GM19324 (cell line): ENCODE results near the gene GALNT12.
A peak's percentile ranks its signal among the peaks of the same experiment; 100 is the strongest.

ENCODE experiments used
- ATAC-seq: cut with Tn5 transposase; IDR thresholded peaks from one replicate; pipeline ENCODE4 v1.9.1; 2021; ENCODE audit warnings: mild to moderate bottlenecking, moderate library complexity; ENCODE audit not compliant: unreplicated experiment, low FRiP score

Gene GALNT12

GRCh38 chr9:98830554-98830953 lies 23.1 kb downstream of the GALNT12 start:
- ATAC-seq, result no peak

DNA sequence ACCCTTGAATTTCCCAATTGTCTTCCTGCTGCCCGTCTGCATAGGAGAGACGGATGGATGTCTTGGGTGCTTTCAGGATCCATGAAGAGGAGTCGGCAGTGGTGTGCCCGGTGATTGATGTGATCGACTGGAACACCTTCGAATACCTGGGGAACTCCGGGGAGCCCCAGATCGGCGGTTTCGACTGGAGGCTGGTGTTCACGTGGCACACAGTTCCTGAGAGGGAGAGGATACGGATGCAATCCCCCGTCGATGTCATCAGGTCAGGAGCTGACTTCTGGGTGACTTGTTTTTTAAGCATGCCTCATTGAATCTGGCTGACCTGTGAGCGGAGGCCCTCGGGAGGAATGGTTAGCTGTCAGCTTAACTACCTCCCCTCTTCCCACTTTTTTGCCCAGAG lies 24.2 kb downstream of the GALNT12 start:
- no peak for ATAC-seq

DNA sequence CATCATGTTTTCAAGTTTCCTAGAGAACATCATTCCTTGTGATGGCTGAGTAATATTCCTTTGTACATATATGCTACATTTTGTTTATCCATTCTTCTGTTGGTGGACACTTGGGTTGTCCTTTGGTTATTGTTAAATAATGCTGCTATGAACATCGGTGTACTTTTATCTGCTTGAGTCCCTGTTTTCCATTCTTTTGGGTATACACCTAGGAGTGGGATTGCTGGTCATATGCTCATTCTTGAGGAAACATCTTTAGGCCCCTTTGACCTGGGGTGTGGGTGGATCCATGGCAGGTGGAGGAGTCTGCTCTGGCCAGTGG lies 25.3 kb downstream of the GALNT12 start:
- no peak for ATAC-seq

- ATAC-seq, result no peak
Measured at GRCh38 chr9:98833090-98833956, 25.9 kb downstream of the GALNT12 start.

- ATAC-seq, result no peak
Measured at GRCh38 chr9:98834386-98834785, 26.9 kb downstream of the GALNT12 start.

DNA sequence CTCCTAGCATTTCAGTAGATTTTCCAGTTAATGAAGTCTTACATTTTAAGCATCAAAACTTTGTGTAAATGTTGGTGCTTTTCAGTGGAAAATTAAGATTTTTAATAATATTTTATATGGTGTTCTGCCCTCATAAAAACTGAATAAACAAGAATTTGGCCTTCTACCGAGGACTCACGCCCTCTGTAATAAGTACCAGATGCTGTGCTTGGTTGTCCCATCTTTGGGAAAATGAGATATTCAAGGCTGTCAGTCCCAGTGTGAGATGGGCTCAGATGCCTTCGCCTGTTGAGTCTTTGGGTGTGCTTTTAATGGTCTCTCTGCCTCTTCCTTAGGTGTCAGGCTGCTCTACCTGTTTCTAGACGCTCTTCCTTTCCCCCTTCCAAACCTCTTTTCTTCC lies 28.7 kb downstream of the GALNT12 start:
- no peak for ATAC-seq

GRCh38 chr9:98837516-98837915 lies 30.0 kb downstream of the GALNT12 start:
- ATAC-seq, result no peak

DNA sequence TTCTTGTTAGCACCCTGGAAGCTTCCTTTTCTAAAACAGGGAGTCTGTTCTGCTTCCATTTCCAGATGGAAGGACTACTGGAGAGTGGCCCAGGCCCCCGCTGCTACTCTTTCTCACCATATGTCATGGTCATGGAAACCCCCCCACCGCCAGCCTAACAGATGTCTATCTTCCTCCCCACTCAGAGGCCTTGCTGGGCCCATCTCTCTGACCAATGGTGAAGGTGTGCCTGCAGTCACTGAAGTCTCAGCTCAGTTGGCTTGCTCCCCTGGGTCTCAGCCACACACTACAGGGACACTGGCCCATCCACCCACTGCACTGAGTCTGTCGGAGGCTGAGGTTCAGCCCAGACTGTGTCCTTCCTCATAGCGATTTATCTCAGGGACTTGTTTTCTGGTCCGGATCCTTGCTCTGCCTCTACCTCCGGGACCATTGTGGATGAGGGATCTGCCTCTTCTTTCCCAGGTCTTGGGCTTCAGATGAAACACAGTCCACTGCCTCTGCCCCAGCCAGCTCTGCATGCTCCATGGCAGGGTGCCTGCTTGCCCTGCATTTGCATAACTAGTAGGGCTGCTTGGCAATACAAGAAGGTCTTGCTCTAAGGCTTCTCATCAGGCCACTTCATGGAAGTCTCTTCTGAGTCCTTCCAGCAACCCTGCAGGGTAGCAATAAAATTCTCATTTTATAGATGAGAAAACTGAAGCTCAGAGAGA lies 30.8 kb downstream of the GALNT12 start:
- no peak for ATAC-seq

- no peak for ATAC-seq
Measured at GRCh38 chr9:98838868-98839565, 31.5 kb downstream of the GALNT12 start.

- ATAC-seq, result no peak
Measured at GRCh38 chr9:98839724-98840123, 32.3 kb downstream of the GALNT12 start.

- ATAC-seq, result no peak
Measured at GRCh38 chr9:98842510-98842909, 35.0 kb downstream of the GALNT12 start.

- ATAC-seq, result no peak
Measured at GRCh38 chr9:98846081-98846480, 38.6 kb downstream of the GALNT12 start.

DNA sequence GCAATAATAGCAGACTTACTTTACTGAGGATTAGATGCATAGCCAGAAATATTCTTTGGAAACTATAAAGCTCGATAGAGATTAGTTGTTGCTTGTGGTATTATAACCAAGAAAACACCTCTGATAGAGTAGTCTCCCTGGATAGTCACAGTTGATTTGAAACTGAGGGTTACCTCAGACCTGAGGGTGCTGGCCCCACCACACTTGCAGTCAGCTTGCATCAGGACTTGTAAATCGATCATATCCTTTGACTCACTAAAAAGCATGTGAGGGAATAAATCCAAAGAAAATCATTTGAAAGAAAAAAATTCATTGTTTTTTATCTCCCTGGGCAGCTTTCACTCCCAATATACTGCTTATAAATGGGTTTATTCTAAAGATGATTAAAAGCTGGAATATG lies 39.4 kb downstream of the GALNT12 start:
- ATAC-seq, result no peak

DNA sequence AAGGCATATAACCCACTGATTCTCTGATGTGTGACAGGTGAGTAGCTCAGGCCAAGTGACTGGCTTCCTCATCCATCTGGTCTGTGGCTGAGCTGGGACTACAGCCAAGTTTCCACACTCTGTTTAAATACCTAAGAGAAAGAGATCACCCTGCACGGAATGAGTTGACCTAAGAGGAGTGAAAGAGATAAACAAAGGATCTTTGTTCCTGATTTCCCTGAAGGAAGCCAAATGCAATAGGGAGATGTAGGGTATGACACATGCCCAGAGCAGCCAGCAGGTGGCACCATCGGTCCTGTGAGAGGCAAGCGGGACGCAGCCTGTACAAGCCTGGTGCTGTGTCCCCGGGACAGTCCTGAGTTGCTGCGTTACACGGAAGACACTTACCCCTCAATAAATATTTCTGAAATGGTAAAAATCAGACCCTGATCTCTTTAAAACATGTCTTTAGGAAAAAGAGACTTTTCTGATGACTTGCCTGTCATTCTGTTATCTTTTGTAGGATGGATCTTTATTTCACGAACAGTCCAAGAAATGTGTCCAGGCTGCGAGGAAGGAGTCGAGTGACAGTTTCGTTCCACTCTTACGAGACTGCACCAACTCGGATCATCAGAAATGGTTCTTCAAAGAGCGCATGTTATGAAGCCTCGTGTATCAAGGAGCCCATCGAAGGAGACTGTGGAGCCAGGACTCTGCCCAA lies 41.1 kb downstream of the GALNT12 start:
- peak; percentile 78 for ATAC-seq

- ATAC-seq, result no peak
Measured at GRCh38 chr9:98849563-98849962, 42.1 kb downstream of the GALNT12 start.

DNA sequence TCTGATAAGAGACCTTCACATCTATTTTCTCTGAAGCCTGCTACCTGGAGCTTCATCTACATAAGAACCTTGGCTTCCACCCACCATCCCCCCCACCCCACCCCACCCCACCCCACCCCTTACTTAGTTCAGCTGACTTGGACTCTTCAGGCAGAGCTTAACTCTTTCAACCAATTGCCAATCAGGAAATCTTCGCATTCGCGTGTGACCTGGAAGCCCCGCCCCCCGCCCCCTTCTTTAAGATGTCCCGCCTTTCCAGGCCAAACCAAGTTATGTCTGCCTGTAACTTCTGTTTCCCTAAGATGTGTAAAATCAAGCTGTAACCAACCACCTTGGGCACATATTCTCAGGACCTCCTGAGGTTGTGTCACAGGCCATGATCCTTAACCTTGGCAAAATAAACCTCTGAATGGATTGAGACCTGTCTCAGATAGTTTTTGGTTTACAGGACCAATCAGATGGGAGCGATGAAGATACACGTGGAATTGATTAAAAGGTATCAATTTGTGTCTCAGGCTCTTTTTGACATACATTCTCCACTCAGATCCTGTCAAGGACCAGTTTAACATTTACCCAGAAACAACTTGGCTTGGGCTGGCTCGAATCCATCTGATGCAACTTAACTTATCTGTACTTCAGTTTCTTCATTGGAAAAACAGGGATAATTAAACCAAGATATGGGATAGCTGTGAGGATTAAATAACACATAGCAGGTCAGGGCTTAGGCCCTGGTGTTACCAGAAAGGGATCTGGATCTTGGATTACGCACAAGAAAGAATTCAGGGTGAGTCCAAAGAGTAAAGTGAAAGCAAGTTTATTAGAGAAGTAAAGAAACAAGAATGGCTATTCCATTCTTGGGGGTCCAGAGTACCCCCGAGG lies 43.6 kb downstream of the GALNT12 start:
- ATAC-seq, result no peak

GRCh38 chr9:98851730-98852459 lies 44.4 kb downstream of the GALNT12 start:
- ATAC-seq, result no peak

- no peak for ATAC-seq
Measured at GRCh38 chr9:98852460-98852734, 44.9 kb downstream of the GALNT12 start.

DNA sequence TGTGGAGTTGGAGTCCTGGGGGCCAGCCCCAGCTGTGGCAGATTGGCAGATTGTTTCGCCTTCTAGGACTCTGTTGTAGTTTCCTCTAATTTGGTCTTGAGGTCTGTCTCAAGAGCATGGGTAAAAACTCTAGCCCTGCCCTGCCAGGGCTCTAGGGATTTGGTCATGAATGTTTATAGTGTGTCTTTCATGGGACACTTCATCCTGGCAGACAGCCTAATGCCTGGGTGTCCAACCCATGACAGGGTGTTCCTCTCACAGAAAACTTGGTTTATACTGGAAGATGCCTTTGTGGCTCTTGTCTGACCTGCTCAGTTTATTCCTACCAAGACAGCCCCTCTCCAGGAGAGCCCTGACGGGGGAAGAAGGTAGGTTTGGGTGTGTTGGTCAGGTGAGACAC lies 45.5 kb downstream of the GALNT12 start:
- ATAC-seq, result no peak
